NCI-H345 treated with DMSO at 0.1 percent for 48 hours (cell line): ENCODE data around the gene PRUNE2.
A peak's percentile ranks its signal among the peaks of the same experiment; 100 is the strongest.

ENCODE experiments used
- DNase-seq: peaks from one replicate; lab custom pipeline; 2025; ENCODE audit not compliant: unreplicated experiment; lab: John Stamatoyannopoulos, UW

Gene PRUNE2

DNA sequence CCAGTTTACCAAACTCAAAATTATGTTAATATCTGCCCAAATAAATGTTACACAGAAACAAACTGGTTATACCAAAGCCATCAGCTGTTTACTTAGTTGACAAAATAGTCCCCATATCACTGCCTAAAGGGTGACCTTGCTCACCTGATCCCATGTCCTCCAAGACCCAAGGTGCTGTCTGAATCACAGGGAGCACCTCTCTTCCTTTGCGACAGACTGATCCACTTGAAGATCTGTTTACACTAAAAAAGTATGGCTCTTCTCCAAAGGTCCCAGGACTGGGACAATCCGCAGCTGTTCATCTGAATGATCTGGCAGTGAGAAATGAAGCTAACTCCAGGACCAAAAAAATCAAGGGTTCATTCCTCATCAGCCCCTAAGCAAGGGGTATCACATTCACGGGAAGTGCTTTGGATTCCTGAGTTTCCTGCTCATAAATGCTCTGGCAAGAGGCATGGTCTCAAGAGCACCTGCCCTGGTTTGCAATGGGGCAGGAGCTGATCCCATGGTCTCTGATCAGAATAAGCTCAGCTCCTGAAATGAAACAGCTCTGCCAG is 5.0 kb downstream of the PRUNE2 start:
- DNase-seq, result no peak

DNA sequence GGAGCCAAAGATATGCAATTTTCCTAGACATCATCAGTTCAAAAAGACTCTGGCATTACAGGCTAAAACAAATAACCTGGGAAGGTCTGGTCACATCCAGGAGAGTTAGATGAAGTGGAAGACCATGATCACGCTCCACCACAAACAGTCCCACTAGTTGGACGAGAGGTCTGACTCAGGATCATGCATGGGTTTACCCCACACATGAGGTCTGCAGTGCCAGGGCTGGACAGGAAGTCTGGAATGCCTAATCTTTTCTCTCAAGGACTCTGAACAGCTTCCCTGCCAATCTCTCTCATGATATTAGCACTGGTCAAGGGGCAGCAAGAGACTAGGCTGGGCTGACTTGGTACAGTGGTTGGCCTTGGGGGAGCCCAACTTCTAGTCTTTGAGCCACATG is 7.1 kb downstream of the PRUNE2 start:
- DNase-seq, result no peak

DNA sequence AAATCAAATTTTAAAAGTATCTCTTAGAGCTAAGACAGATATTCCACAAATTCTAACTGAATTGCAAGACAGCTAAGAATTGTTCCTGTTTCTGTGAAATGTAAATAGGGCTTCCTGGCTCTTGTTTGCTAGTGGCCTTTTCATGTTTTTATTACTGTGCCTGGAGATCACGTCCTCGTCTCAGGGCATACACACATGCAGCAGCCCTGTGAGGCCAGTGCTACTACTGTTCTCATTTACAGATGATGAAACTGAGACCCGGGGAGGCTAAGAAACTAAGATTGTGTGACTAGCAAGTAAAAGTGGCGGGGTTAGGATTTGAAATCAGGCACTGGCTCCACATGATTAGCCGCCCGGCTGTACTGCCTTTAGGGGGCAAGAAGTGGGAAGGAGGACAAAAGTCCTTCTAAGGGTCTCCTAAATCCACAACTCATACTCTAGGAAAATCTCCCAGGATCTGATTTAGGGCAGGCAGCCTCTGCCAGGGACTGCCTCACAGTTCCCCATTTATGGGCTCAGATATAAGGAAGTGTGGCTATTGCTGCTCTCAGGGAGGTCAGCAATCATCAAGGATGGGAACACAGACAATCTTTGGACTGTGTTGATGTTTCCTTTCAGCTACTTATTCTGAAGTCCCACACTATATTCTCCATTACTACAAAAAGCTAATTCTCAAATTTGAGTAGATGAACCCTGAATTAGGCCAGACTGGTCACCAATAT is 7.9 kb downstream of the PRUNE2 start:
- no peak for DNase-seq

DNA sequence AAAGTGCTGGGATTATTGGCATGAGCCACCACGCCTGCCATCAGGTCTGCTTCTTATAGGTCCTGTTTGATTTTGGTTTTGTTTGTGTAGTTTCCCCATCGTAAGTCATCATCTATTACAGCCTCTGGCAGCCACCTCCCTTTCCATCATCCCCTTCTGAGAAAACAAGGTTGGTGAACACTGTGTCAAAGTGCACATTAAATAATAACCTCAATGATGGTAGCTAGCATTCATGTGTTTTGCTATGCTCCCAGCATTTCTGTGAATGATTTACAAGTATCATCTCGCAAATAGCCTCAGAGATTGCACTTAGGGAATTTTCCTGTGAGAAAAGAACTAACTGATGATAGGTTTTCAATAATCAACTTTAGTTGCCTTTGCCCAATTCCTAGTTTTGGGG is 9.9 kb downstream of the PRUNE2 start:
- DNase-seq, result no peak

DNA sequence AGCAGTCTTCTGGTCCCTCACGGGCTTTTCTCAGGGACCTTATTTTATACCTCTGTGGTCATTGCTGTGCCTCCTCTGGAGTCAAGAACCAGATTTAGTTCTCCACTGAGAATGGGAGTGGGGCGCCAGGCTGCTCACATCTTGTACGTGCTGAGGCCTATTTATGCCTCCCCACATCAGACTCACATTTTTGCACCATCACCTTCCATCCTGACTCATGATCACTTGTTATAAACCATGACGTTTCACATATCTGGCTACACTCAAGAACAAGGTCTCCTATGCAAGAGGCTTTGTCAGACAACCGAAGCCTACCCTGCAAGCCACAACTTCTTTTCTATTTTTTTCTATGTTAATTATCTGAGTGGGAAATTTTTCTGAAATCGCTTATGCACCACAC is 10.7 kb downstream of the PRUNE2 start:
- DNase-seq, result no peak

DNA sequence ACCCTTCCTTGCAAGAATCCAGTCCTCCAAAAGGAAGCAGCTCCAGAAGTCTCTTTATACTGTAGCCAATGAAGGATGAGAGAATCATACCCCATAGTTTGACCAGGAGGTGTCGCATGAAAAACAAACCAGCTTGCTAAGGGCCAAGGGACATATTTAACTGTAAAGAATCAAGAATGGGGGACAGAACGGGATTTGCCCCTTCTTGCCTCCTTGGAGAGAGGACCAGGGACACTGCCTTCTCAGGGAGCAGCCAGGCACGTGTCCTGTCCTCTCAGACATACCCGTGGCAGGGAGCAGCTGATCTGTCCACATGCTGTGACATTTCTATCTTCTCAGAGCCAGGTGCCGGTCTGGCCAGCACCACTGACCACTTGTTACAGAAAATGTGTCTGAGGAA is 11.7 kb downstream of the PRUNE2 start:
- no peak for DNase-seq

DNA sequence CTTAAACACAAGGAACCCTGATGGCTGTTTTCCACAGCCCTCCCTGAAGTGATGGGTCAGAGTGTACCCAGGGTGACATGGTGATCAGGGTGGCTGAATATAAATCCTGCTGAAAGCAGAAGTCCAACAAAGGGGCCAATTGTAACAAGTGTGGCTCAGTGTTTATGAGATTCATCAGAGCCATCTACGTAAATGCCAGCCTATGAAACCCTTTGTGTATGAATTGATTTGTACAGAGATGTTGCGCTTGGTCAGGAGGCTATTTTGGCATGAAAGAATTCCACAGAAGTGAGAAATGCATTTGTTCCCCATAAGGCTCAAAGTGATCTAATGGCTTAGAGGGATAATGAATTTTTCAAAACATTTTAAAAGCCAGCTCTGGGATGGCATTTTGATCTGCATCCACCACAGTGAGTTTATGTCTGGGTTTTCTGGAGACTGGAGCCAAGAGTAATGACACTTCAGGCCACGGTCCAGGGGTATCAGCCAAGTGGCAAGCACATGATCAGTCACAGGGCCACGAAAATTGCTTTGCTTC is 12.4 kb downstream of the PRUNE2 start:
- no peak for DNase-seq

DNA sequence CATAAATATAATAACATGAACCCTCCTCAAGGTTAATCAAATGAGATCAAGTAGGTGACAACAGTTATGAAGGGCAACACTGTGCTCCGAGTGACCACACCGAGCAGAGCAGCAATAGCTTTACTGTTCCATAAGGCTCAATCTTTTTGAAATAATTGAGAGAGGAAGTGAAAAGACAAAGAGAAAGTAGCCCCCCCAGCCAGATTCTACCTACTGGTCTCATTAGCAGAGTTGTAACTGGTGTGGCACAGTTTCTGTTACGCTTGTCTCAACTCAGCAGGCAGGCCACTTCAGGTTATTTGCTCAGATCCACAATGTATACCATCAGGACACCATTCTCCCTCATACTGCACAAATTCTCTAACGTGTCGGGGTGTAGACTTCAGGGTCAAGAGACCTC is 14.0 kb downstream of the PRUNE2 start:
- peak; percentile 47 for DNase-seq

DNA sequence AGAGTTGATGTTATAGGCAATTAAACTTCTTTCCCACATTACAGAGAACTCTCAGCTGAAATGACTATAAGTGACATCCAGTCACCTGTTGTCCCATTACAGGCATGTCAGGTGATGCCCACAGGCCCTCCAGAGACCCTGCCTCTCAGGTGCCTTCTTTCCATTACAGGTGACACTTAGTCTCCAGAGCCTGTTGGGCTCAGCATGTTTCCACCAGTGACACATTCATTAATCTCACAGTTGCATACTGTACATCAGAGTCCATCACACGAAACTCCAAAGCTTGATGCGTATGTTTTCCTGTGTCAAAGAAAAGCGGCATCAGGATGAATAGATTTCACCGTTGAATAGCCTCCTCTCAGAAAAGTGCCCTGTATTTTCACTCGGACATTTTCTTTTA is 14.6 kb downstream of the PRUNE2 start:
- no peak for DNase-seq

DNA sequence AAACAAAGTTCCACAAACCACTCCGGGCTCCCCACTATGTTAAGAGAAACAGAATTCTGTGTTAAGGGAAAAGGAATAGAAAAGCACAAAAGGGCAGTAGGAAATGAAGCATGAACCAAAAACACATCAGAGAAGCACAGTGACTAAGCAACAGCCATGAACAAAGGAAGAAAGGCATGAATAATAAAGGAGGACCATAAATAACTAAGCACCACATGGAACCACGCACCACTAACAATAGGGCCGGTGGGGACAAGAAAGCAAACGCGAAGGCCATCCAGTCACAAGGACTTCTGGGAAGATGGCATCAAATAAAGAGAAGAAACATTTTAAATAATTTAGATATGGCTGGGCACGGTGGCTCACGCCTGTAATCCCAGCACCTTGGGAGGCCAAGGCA is 18.0 kb downstream of the PRUNE2 start:
- no peak for DNase-seq

DNA sequence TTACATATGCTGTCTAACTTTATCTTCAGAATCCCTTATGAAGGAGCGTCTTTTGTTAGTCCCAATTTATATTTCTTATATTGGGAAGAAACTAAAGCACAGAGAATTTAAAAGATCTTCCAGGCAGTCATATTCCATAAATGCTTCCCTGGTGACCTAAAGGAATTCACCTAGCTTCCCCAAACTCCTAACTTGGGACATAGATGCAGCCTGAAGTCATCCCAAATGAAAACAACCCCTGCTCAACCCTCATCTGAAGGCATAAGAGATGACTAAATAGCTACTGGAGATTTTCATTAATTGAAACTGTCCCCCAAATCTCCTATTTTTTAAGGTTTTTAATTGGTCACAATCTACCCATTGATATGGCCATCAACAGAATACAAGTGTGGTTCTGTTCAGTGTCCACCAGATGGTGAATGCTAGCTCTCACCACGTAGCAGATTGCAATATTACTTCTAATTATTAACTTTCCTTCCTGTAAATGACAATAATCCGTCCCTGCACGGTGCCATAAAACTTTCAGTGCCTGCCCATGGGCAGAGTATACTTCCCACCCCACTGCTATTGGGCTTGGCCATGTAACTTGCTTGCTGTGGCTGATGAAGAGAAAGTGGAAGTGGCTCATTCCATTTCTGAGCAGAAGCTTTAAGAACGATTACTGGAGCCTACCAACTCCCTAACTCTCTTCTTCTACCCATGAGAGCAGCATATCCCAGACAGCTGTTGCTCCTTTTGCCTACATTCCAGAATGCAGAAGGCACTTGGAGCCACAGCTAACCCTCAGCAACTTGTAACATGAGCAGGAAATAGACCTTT is 18.7 kb downstream of the PRUNE2 start:
- DNase-seq, result no peak

DNA sequence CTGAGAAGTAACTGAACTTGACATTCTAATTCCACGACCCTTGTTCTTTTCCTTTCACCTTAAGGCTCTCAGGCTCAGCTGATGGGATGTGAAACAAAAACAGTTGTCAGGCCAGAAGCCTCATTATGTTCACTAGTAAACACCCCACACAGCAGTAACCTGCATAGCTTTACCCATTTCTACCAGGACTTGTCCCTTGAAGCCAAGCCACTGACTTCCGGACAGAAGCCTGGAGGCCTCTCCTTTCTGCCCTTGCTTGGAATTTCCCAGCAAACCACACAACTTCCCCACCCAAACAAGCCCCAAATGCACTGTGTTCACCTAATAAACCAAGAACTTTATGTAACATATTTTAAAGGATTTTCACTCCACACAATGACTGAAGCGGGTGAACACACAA is 19.6 kb downstream of the PRUNE2 start:
- DNase-seq, result no peak

DNA sequence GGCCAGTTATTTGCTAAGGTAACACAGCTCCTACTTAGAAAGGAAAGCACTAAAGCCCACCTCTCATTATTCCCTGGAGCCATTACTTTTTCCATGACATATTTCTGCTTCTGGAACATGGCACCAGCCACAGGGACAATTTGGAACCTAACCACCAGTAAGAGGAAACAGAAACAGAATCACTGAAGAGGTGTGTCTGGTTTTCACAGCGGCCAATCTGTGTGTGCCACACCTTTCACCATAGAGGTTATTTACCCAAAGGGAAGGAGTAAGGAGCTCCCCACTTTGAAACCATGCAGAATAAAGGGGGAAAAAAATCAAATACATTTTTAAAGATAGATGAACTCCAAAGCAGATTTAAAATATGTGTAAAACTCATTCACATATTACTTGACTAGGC is 21.1 kb downstream of the PRUNE2 start:
- DNase-seq, result no peak

DNA sequence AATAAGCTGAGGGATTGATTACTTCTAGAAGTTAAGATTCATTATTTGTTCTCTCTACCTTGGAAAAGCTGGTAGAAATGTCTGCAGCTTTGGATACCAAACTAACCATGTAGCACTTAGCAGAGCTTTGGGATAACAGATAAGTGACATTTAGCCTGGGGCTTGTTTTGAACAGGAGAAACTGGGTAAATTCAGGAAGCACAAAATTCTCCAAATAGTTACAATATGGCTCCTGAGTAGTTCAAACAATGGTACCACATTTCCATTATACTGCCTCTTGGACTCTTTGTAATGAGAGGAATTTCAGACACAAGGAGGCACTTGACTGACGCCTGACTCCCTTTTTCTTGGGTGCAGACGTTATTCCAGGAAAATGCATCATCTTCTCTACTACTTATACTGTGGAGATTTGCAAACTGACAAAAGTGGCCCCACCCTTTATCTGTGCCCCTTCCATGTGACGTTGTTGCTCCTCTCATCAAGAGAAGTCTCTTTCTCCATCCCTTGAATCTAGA is 22.5 kb downstream of the PRUNE2 start:
- no peak for DNase-seq

DNA sequence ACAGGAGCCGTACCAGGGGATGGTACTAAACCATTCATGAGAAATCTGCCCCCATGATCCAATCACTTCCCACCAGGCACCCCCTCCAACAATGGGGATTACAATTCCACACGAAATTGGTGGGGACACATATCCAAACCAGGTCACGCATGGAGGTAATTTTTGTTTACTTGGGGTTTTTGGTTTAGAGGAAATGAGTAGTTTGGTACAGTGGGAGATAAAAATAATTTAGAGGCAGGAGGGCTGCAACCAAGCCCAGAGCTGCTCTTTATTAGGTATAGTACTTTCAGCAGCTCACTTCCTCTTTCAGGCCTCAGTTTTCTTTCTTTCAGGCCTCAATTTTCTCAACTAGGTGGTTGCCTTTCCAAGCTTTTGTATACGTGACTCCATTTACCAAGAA is 23.2 kb downstream of the PRUNE2 start:
- DNase-seq, result no peak

DNA sequence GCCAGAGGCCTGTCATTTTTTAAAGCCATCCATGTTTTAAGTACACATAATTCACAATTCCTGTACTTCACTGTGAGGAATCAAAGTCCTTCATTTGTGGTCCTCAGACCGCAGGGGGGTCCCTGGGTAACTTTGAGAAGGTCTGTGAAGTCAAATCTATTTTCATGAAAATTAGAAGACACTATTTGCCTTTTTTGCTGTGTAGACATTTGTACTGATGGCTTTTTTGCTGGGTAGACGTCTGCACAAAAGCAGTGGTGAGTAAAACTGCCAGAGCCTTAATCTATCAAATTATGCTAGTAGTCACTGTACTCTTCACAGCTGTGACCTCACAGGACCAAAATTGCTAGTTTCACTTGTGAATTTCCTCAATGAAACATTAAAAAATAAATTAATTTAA is 25.7 kb downstream of the PRUNE2 start:
- DNase-seq, result no peak

DNA sequence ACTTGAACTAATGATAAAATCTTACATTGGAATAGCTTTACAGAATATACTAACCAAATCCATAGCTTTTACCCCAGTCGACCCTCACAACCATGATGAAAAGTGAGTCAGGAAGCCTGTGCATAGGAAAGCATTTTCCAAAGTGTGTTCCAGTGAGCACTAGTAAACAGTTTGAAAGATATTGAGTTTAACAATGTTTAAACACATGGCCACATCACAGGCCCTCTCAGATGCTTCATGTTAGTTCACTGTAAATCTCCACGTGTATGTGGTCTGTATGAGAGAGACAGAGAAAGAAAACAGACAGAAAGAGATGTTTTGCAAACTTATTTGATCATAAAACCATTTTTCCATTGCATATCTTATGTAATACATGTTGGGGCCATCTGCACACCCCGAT is 27.0 kb downstream of the PRUNE2 start:
- DNase-seq, result no peak

DNA sequence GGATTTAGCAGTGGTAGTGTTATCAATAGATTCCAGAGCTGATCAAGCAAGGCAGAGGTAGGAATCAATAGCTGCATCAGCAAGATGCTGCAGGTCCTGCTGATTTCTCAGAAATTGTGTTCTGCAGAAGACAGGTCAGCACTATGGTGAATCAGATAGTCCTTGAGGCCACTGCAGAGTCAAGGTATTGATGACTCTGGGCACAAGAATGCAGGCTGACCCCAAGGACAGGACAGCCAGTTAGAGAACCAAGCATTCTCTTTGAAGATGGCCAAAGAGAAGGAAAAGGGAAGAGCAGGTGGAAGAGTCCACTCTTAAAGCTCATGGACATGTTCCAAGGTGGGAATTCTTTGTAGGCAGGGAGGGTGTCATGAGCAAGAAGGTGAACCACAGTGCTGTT is 28.0 kb downstream of the PRUNE2 start:
- DNase-seq, result no peak

DNA sequence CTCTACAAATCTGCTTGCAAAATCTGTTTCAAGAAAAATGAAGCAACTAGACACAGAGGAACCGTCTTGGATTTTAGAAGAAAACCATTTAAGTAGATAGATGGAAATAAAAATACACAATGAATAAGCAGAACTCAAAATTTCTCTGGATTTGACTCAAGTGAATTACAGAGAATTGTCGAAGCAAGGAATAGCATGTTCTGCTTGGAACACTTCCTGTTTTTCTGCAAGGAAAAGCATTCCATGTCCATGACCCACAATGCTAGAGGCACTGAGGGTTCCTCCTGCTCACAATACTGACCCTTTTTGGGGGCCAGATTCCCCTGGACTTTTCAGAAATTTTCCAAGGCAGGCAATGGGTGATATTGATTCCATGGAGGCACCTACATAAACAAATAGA is 29.8 kb downstream of the PRUNE2 start:
- no peak for DNase-seq

DNA sequence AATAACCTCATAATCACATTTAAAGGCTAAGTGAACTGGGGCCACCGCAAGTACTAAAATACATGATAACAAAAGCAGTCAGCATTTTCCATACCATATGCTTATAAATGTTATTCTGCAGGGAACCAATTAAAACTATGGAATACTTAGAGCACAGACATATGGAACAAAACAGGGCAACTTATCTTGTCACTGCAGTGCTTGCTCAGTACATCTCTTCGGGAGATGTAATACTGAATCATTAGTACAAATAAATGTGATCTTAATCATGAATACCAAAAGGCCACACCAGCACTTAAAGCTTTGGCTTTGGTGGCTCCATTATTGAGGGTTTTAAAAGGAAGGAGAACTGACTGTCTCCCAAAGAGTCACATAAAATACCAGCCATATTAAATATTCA is 32.1 kb downstream of the PRUNE2 start:
- no peak for DNase-seq

DNA sequence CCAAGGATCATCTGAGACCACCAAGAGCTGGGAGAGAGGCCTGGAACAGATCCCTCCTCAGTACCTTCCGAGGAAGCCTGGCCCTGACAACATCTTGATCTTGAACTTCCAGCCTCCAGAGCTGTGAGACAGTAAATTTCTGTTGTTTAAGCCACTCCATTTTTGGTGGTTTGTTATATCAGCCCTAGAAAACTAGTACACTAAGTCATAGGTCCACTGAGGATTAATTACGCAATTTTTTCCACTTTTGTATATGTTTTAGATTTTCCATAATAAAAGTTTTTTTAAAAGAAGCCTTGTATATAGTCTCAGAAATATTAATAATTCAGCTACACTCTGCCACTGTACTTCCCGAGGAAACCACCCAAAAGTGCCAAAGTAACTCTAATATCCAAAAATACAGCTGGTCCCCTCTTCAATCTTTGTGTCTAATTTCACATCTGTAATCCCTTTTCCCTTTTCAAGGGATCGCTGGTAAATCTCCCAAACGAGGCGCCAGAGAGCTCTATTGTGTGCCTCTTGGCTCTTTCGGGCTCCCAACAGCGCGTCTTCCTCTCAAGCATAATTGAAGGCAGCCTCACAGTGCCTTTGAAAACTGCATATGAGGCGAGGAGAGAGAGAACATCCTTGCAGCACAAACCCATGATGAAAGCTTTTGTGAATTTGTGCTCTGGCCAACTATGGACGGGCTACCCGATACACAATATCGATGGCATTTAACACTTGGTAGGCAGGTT is 32.7 kb downstream of the PRUNE2 start:
- peak; percentile 44 for DNase-seq
